Astrocyte of the spinal cord (primary cell): ENCODE data around the gene CEP78.
A peak's percentile ranks its signal among the peaks of the same experiment; 100 is the strongest.
"Not testable (repeated sequence)": the region's sequence is repeated elsewhere in the genome, so short reads cannot be mapped to it uniquely, and the experiment has no call there.

ENCODE experiments used
- DNase-seq: peaks from one replicate; pipeline ENCODE4 v3.0.0; 2011; ENCODE audit warnings: low read depth, low spot score
- H3K4me3 ChIP-seq: 2 replicates; pipeline ENCODE4 v1.5.1; 2011; ENCODE audit warnings: low read depth, mild to moderate bottlenecking, low read length, moderate library complexity
- in situ Hi-C: cut with HindIII; loops from 2 replicates; pipeline ENCODE4 v1.10.0; 2017; ENCODE audit warnings: low sequenced_read_pairs
- TF ChIP-seq, protein P1 (sequence below): IDR thresholded peaks from 2 replicates; pipeline ENCODE4 v1.5.1; 2012; ENCODE audit warnings: low read depth, mild to moderate bottlenecking, low read length, inconsistent platforms

The CEP78 gene

DNA sequence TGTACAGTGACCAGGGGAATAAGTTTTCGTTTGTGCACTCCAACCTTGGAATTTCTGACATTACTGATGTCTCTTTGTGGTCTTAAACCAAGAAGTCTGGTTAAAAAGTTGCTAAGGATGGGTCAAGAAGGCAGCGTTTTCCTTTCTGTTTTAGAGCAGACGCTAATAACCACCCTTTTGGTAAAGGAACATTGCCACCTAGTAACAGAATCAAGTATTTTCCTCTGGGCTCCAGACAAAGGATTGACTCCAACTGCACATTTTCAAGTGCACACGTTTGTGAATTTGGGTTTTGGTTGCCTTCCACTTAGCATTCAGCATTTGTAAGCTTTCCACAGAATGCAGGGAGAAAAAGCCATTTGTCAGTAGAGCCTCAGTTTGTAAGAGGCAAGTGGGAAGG, 22.2 kb upstream of the CEP78 start:
- in situ Hi-C loops = no loop called here
- DNase-seq = peak; percentile 47
- H3K4me3 ChIP-seq = no peak overlapping the region
- TF ChIP-seq, protein P1, sequence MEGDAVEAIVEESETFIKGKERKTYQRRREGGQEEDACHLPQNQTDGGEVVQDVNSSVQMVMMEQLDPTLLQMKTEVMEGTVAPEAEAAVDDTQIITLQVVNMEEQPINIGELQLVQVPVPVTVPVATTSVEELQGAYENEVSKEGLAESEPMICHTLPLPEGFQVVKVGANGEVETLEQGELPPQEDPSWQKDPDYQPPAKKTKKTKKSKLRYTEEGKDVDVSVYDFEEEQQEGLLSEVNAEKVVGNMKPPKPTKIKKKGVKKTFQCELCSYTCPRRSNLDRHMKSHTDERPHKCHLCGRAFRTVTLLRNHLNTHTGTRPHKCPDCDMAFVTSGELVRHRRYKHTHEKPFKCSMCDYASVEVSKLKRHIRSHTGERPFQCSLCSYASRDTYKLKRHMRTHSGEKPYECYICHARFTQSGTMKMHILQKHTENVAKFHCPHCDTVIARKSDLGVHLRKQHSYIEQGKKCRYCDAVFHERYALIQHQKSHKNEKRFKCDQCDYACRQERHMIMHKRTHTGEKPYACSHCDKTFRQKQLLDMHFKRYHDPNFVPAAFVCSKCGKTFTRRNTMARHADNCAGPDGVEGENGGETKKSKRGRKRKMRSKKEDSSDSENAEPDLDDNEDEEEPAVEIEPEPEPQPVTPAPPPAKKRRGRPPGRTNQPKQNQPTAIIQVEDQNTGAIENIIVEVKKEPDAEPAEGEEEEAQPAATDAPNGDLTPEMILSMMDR = peak; percentile 30

DNA sequence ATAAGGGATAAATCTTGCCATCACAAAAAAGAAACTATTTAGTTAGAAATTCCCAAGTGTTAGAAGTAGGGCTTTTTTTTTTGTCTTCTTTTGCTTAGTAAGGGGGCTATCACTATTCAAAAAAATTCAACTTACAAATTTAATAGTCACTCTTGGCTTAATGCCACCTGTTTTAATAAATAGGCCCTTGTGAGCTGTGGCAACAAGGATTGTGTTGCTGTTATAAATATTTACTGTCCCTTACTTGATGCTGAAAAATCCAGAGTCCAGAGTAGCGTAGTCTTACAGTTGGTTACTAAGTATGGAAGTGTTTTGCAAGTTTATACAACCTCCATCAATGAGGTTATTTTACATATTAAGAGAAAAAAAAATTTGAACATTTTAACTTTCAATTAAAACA, 21.4 kb upstream of the CEP78 start:
- no peak overlapping the region for H3K4me3 ChIP-seq
- no peak for DNase-seq
- in situ Hi-C loops = no loop called here
- TF ChIP-seq, protein P1 = no peak

DNA sequence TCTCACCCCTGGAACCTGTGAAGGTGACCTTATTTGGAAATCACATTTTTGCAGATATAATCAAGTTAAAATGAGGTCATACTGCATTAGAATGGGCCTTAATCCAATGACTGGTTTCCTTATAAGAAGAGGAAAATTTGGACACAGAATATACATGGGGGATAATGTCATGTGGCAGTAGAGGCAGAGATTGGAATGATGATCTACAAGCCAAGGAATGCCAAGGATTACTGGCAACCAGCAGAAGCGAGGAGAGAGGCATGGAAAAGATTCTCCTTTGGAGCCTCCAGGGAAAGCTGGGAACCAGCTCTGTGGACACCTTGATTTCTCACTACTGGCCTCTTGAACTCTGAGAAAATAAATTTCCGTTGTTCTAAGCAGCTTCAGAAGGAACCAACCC, 20.2 kb upstream of the CEP78 start:
- TF ChIP-seq, protein P1 = no peak
- no peak overlapping the region for H3K4me3 ChIP-seq
- in situ Hi-C loops = no loop called here
- no peak for DNase-seq

DNA sequence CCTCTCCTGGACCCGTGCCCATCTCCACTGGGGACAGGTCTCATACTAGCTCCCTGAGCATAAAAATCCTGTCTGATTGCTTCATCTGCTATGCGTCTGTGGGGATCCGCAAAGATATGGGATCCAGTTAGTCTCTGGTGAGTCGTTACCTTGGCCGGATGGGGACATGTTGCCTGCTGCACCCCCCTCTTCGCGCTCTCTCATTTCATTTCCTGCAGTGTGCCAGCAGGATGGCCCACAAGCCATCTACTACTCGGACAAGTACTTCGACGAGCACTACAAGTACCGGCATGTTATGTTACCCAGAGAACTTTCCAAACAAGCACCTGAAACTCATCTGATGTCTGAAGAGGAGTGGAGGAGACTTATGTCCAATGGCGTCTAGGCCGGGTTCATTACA, 17.0 kb upstream of the CEP78 start:
- no peak for DNase-seq
- in situ Hi-C loops = no loop called here
- TF ChIP-seq, protein P1 = no peak
- no peak overlapping the region for H3K4me3 ChIP-seq

- DNase-seq = no peak
- in situ Hi-C loops = no loop called here
Measured at GRCh38 chr9:78221425-78221824, 14.4 kb upstream of the CEP78 start.

DNA sequence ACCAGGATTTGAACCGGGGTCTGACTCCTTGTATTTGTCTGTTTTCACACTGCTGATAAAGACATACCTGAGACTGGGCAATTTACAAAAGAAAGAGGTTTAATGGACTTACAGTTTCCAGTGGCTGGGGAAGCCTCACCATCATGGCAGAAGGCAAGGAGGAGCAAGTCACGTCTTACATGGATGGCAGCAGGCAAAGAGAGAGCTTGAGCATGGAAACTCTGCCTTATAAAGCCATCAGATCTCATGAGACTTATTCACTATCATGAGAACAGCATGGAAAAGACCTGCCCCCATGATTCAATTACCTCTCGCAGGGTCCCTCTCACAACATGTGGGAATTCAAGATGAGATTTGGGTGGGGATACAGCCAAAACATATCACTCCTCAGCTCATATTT, 14.0 kb upstream of the CEP78 start:
- in situ Hi-C loops, H3K4me3 ChIP-seq, DNase-seq: not testable (repeated sequence)

More at GRCh38 chr9:78221425-78221824, 14.4 kb upstream of the CEP78 start:
- TF ChIP-seq, protein P1 = no peak
- no peak overlapping the region for H3K4me3 ChIP-seq

DNA sequence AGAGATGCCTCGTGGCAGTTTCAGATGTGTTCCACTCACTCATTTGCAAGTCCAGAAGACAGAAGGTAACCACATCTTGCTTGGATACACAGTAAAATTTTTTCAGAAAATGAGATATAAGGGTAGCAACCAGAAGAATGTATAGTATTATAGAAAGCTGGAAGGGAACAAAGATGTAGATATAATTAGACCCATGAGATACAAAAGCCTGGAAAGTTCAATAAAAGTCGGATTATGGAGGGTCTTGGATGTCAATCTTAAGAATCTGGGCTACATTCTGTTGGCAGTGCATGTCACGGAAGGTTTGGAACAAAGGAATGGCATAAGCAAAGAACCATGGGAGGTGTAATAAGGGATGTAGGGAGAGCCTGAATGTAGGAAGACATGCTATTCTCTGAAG, 5.1 kb upstream of the CEP78 start:
- no peak overlapping the region for H3K4me3 ChIP-seq
- in situ Hi-C loops = no loop called here
- TF ChIP-seq, protein P1 = no peak
- DNase-seq = no peak

DNA sequence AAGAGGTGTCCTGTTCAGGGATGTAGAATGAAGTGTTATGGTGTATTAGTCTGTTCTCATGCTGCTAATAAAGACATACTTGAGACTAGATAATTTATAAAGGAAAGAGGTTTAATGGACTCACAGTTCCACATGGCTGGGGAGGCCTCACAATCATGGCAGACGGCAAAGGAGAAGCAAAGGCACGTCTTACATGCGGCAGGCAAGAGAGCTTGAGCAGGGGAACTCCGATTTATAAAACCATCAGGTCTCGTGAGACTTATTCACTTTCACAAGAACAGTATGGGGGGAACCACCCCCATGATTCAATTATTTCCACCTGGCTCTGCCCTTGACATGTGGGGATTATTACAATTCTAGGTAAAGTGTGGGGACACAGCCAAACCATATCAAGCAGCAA, 3.4 kb upstream of the CEP78 start:
- H3K4me3 ChIP-seq, DNase-seq, in situ Hi-C loops: not testable (repeated sequence)
